Kidney capillary endothelial cell (primary cell): ENCODE results near the gene OR10H5.
"Not testable (repeated sequence)": the region's sequence is repeated elsewhere in the genome, so short reads cannot be mapped to it uniquely, and the experiment has no call there.

Source experiments
- DNase-seq: peaks from one replicate; pipeline ENCODE4 v3.0.0-alpha.2; 2018; ENCODE audit warnings: low spot score

Gene OR10H5

DNA sequence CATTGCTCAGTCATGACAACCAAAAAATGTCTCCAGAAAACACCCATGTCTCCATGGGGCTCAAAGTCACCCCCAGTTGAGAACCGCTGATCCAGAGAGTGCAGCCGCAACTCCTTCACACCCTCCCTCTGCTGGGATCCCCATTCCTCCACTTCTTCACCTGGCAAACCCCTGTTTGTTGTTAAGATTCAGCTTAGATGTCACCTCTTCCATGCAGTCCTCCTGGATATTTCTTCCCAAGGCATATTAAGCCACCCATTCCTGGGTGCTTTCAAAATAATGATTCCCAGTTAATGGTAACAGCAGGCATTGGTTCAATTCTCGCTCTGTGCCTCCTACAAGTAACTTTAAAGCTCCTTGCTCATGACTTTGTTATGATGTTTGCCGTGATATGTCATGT, 24.0 kb downstream of the OR10H5 start:
- DNase-seq = no peak

DNA sequence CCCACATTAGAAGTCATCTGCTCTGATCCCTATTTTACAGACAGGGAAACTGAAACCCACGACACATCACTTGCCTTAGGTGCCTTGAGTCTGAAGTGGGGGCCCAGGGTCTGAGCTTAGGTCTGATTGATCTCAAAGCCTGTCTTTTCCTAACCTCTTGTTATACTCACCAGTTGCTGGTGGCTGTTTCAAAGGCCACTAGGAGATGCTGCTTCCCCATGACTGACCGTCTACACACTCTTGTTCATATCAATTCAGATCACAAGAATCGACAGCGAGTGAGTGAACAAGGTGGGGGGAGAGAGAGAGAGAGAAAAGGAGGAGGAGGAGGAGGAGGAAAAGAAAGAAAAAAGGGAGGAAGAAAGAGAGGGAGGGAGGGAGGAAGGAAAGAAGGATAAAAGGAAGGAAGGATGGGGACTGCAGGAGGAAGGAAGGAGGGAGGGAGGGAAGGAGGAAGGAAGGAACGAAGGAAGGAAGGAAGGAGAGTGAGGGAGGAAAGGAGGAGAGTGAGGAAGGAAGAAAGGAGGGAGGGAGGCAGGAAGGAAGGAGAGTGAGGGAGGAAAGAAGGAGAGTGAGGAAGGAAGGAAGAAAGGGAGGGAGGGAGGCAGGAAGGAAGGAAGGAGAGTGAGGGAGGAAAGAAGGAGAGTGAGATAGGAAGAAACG, 24.7 kb downstream of the OR10H5 start:
- DNase-seq = no peak

GRCh38 chr19:15813916-15814315, 26.5 kb downstream of the OR10H5 start:
- no peak for DNase-seq

DNA sequence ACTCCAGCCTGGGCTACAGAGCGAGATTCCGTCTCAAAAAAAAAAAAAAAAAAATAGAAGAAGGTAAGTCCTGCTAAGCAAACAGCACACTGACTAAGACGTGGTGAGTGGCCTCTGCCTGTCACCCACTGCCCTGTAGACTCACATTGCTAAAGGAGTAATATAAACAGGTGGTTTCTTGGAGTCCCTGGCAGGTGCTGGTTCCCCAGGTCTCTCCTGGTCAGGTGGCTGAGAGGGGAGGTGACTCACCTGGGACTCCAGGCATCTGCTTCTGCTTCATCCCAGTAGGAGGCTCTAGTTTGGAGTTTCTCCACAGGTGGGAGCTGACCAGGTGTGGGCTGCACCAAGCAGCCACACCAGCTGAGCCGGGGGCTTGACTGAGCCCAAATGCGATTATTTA, 27.8 kb downstream of the OR10H5 start, which contains the start of gene OR10H1:
TSS of gene OR10H1 (minus strand) at position 359 of the 400 bp plus-strand sequence. CDS start 7,627 bp downstream, outside the sequence.
- no peak for DNase-seq

- DNase-seq = no peak
Measured at GRCh38 chr19:15820646-15821045, 33.2 kb downstream of the OR10H5 start.

GRCh38 chr19:15825753-15826152, 38.3 kb downstream of the OR10H5 start:
- no peak for DNase-seq

GRCh38 chr19:15828121-15828610, 40.7 kb downstream of the OR10H5 start:
- no peak for DNase-seq

- DNase-seq = not testable (repeated sequence)
Measured at GRCh38 chr19:15828611-15829305, 41.3 kb downstream of the OR10H5 start.

DNA sequence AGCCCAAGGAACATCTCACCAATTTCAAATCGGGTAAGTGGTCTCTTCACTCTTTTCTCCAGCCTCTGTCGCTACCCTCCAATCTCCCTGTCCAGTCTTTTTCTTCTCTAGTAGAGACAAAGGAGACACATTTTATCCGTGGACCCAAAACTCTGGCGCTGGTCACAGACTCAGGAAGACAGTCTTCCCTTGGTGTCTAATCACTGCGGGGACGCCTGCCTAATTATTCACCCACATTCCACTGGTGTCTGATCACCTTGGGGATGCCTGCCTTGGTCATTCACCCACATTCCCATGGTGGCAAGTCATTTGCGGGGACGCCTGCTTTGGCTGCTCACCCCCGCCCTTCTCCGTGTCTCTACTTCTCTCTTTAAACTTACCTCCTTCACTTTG, 41.8 kb downstream of the OR10H5 start:
- DNase-seq = no peak

DNA sequence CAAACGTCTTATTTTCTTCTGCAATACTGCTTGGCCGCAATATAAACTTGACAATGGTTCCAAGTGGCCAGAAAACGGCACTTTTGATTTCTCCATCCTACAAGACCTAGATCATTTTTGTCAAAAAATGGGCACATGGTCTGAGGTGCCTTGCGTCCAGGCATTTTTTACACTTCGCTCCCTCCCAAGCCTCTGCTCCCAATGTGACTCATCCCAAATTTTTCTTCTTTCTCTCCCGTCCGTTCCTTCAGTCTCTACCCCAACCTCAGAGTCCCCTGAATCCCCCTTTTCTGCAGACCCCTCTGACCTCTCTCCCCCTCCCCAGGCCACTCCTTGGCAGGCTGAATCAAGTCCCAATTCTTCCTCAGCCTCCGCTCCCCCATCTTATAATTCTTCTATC, 42.3 kb downstream of the OR10H5 start:
- no peak for DNase-seq

DNA sequence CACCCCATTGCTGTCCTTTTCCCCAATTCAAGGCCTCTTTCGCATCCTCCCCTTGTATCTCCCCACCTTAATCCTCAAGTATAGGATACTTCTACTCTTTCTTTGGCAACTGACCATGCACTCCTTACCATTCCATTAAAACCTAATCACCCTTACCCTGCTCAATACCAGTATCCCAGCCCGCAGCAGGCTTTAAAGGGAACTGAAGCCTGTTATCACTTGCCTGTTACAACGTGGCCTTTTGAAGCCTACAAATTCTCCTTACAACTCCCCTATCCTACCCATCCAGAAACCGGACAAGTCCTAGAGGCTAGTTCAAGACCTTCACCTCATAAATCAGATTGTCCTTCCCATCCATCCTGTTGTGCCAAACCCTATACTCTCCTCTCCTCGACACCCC, 44.2 kb downstream of the OR10H5 start:
- no peak for DNase-seq

DNA sequence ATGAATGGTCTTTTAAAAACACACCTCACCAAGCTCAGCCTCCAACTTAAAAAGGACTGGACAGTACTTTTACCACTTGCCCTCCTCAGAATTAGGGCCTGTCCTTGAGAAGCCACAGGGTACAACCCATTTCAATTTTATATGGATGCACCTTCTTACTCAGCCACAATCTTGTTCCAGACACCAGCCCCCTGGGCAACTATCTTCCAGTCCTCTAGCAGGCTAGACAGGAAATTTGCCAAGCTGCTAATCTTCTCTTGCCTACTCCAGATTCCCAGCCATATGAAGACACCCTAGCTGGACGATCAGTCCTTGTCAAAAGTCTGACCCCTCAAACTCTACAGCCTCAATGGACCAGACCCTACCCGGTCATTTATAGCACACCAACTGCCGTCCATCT, 46.8 kb downstream of the OR10H5 start:
- not testable (repeated sequence) for DNase-seq

DNA sequence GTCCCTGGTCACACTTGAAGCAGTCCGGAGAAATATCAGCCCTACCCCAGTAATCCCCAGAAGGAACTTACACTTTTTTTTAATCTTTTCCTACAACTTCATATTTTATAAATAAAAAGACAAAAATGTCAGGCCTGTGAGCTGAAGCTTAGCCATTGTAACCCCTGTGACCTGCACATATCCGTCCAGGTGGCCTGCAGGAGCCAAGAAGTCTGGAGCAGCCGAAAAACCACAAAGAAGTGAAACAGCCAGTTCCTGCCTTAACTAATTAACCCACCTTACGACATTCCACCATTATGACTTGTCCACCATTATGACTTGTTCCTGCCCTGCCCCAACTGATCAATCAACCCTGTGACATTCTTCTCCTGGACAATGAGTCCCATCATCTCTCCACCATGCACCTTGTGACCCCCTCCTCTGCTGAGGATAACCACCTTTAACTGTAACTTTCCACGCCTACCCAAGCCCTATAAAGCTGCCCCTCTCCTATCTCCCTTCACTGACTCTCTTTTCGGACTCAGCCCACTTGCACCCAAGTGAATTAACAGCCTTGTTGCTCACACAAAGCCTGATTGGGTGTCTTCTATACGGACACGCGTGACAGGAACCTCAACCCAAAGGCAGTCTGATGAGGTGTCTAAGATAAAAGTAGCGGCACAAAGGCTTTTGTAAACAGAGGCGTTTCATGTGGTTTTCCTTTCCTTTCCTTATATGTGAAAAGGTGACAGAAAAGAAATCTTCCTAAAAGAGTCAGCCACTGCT, 48.3 kb downstream of the OR10H5 start:
- peak; percentile 1 for DNase-seq

DNA sequence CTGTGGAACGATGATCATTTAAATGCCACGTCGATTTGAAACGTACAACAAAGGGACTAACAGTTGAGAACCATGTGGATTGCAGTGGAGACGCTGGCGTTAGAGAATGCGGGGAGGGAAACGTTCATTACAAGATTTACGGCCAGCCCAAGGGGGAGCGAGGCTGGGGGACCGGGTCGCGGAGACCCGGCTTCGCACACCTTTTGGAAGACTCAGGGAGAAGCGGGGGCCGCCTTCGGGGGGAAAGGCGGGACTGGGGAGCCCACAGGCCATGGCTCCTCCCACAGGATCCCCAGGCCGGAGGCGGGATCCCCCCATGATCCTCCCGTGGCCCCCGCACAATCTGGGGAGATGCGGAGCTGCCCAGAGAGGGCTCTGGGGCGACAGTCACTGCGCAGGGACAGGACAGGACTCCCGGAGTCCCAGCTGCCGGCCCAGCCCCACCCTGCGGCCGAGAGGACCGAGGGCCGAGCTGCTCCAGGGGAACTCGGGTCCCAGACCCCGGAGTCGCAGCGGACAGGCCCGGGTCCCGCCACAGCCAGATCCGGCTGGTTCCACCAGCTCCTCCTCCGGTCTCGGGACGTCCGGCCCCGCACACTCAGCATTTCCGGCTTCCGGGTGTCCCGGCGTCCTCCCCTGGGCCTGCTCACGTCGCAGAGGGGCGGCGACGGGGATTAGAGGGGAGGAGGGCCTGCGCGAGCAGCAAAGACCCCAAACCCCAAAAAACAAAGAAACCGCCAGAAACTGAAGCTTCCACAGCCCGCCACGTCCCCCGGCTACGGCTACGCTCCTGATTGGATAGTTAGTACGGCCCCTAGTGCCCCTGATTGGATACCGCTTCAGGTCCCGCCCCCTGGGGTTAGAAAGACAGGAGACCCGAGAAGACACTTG, 49.1 kb downstream of the OR10H5 start:
- peak; percentile 85 for DNase-seq

DNA sequence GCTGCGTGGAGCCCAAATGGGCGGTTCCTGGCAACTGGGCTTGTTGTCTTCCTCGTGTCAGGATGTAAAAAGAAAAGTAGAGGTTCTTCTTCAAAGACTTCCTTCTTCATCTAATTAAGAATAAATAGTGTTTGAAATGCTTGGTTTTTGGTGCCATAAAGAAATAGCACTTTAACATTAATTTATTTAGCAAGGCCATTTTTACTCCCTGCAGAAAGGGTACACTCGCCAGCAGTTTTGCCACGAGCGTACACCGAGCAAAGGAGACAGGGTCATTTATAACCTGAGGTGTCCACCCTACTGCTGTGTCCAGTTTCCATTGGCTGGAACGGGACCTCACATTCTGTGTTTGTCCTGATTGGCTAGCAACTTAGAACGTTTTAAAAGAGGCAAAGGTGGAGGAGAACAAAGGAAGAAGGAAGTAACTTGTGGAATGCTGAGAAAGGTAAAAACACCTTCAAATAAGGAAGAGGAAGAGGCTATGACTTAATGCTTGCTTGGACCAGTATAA, 49.8 kb downstream of the OR10H5 start:
- DNase-seq = no peak

- no peak for DNase-seq
Measured at GRCh38 chr19:15838351-15838750, 50.9 kb downstream of the OR10H5 start.

DNA sequence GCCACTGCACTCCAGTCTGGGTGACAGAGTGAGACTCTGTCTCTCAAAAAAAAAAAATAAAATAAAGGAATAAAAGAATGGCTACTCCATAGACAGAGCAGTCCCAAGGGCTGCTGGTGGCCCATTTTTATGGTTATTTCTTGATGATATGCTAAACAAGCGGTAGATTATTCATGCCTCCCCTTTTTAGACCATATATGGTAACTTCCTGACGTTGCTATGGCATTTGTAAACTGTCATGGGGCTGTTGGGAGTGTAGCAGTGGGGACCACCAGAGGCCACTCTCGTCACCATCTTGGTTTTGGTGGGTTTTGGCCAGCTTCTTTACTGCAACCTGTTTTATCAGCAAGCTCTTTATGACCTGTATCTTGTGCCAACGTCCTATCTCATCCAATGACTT, 52.4 kb downstream of the OR10H5 start:
- DNase-seq = not testable (repeated sequence)

DNA sequence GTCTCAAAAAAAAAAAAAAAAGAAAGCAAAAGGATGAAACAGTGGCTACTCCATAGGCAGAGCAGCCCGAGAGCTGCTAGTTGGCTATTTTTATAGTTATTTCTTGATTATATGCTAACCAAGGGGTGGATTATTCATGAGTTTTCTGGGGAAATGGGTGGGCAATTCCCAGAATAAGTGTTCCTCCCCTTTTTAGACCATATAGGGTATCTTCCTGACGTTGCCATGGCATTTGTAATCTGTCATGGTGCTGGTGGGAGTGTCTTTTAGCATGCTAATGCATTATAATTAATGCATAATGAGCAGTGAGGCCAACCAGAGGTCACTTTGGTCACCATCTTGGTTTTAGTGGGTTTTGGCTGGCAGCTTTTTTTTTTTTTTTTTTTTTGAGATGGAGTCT, 53.4 kb downstream of the OR10H5 start:
- DNase-seq = no peak

GRCh38 chr19:15841875-15842569, 54.6 kb downstream of the OR10H5 start:
- DNase-seq = no peak

- no peak for DNase-seq
Measured at GRCh38 chr19:15843203-15843893, 55.9 kb downstream of the OR10H5 start.
